ENCODE data around the gene PXYLP1. TPM values are rescaled to one million over a fixed set of nuclear protein-coding genes. Genes with fewer than 3 reads are reported as not detected.
"Not testable (repeated sequence)": the region's sequence is repeated elsewhere in the genome, so short reads cannot be mapped to it uniquely, and the experiment has no call there.

Gene PXYLP1
- total RNA-seq, 1 experiment from 2014 or later: 3.0 TPM

GRCh38 chr3:141292356-141293058 lies 60.9 kb downstream of the PXYLP1 start:
- Histone ChIP-seq H3K4me3 (no peak overlapping the region), H3K9me3 (replicated peaks) (no peaks in the 10 kb centered on the region), H3K36me3 (no peaks in the 10 kb centered on the region), H3K27me3 (replicated peaks) (no peaks in the 10 kb centered on the region), H3K4me1 (replicated peaks) (peaks cover 13% of the 10 kb centered on the region), H3K27ac (no peak overlapping the region)
- no peak for DNase-seq (ENCODE audit: low read depth in 1 of 2, low spot score in 2 of 2)

- Histone ChIP-seq H3K27ac (peak overlapping the region; percentile 18), H3K4me1 (replicated peaks) (peaks cover 13% of the 10 kb centered on the region), H3K4me3 (peak overlapping the region; percentile 24), H3K36me3 (no peaks in the 10 kb centered on the region), H3K27me3 (replicated peaks) (no peaks in the 10 kb centered on the region), H3K9me3 (replicated peaks) (no peaks in the 10 kb centered on the region)
- DNase-seq (ENCODE audit: low read depth in 1 of 2, low spot score in 2 of 2): peak in 1 of 2 experiments; percentile 22
Measured at GRCh38 chr3:141294301-141294700, 62.7 kb downstream of the PXYLP1 start.

GRCh38 chr3:141294848-141295247 lies 63.2 kb downstream of the PXYLP1 start:
- H3K4me1 ChIP-seq (replicated peaks): peaks cover 13% of the 10 kb centered on the region
- peak overlapping the region; percentile 18 for H3K27ac ChIP-seq
- H3K9me3 ChIP-seq (replicated peaks): no peaks in the 10 kb centered on the region
- peak overlapping the region; percentile 24 for H3K4me3 ChIP-seq
- no peaks in the 10 kb centered on the region for H3K36me3 ChIP-seq
- no peaks in the 10 kb centered on the region for H3K27me3 ChIP-seq (replicated peaks)
- peak in 1 of 2 experiments; percentile 33 for DNase-seq (ENCODE audit: low read depth in 1 of 2, low spot score in 2 of 2)

GRCh38 chr3:141300426-141300825 lies 68.8 kb downstream of the PXYLP1 start:
- H3K27me3 ChIP-seq (replicated peaks); H3K4me3 ChIP-seq; DNase-seq (ENCODE audit: low read depth in 1 of 2, low spot score in 2 of 2); H3K4me1 ChIP-seq (replicated peaks); H3K27ac ChIP-seq; H3K9me3 ChIP-seq (replicated peaks); H3K36me3 ChIP-seq: not testable (repeated sequence)

- Histone ChIP-seq H3K27me3 (replicated peaks) (no peaks in the 10 kb centered on the region), H3K27ac (no peak overlapping the region), H3K4me1 (replicated peaks) (peaks cover 6% of the 10 kb centered on the region), H3K4me3 (no peak overlapping the region), H3K9me3 (replicated peaks) (no peaks in the 10 kb centered on the region), H3K36me3 (no peaks in the 10 kb centered on the region)
- peak; percentile 51 to 57 for DNase-seq (ENCODE audit: low read depth in 1 of 2, low spot score in 2 of 2)
Measured at GRCh38 chr3:141302364-141303141, 70.9 kb downstream of the PXYLP1 start.

- H3K4me1 ChIP-seq (replicated peaks): peaks cover 6% of the 10 kb centered on the region
- H3K36me3 ChIP-seq: no peaks in the 10 kb centered on the region
- no peaks in the 10 kb centered on the region for H3K9me3 ChIP-seq (replicated peaks)
- no peaks in the 10 kb centered on the region for H3K27me3 ChIP-seq (replicated peaks)
- peak; percentile 52 to 74 for DNase-seq (ENCODE audit: low read depth in 1 of 2, low spot score in 2 of 2)
- no peak overlapping the region for H3K4me3 ChIP-seq
- no peak overlapping the region for H3K27ac ChIP-seq
Measured at GRCh38 chr3:141303481-141304223, 72.0 kb downstream of the PXYLP1 start.

GRCh38 chr3:141305436-141305835 lies 73.8 kb downstream of the PXYLP1 start:
- peaks cover 6% of the 10 kb centered on the region for H3K4me1 ChIP-seq (replicated peaks)

GRCh38 chr3:141306276-141306675 lies 74.7 kb downstream of the PXYLP1 start:
- no peak for DNase-seq (ENCODE audit: low read depth in 1 of 2, low spot score in 2 of 2)
- Histone ChIP-seq H3K9me3 (replicated peaks) (no peaks in the 10 kb centered on the region), H3K4me3 (no peak overlapping the region), H3K4me1 (replicated peaks) (peaks cover 9% of the 10 kb centered on the region), H3K27ac (no peak overlapping the region), H3K27me3 (replicated peaks) (no peaks in the 10 kb centered on the region), H3K36me3 (no peaks in the 10 kb centered on the region)

More at GRCh38 chr3:141305436-141305835, 73.8 kb downstream of the PXYLP1 start:
- no peak overlapping the region for H3K4me3 ChIP-seq
- no peak overlapping the region for H3K27ac ChIP-seq
- no peaks in the 10 kb centered on the region for H3K36me3 ChIP-seq
- H3K27me3 ChIP-seq (replicated peaks): no peaks in the 10 kb centered on the region
- no peaks in the 10 kb centered on the region for H3K9me3 ChIP-seq (replicated peaks)
- no peak for DNase-seq (ENCODE audit: low read depth in 1 of 2, low spot score in 2 of 2)

GRCh38 chr3:141306922-141307321 lies 75.3 kb downstream of the PXYLP1 start:
- DNase-seq (ENCODE audit: low read depth in 1 of 2, low spot score in 2 of 2): no peak
- no peak overlapping the region for H3K27ac ChIP-seq
- H3K4me1 ChIP-seq (replicated peaks): peaks cover 12% of the 10 kb centered on the region
- H3K27me3 ChIP-seq (replicated peaks): no peaks in the 10 kb centered on the region
- H3K36me3 ChIP-seq: no peaks in the 10 kb centered on the region
- no peak overlapping the region for H3K4me3 ChIP-seq
- H3K9me3 ChIP-seq (replicated peaks): no peaks in the 10 kb centered on the region

GRCh38 chr3:141307351-141308059 lies 75.9 kb downstream of the PXYLP1 start:
- H3K27ac ChIP-seq: no peak overlapping the region
- no peak overlapping the region for H3K4me3 ChIP-seq
- no peaks in the 10 kb centered on the region for H3K36me3 ChIP-seq
- H3K27me3 ChIP-seq (replicated peaks): no peaks in the 10 kb centered on the region
- peaks cover 16% of the 10 kb centered on the region for H3K4me1 ChIP-seq (replicated peaks)
- H3K9me3 ChIP-seq (replicated peaks): no peaks in the 10 kb centered on the region
- DNase-seq (ENCODE audit: low read depth in 1 of 2, low spot score in 2 of 2): no peak

GRCh38 chr3:141308588-141309218 lies 77.1 kb downstream of the PXYLP1 start:
- no peak for DNase-seq (ENCODE audit: low read depth in 1 of 2, low spot score in 2 of 2)
- Histone ChIP-seq H3K9me3 (replicated peaks) (no peaks in the 10 kb centered on the region), H3K4me1 (replicated peaks) (peaks cover 12% of the 10 kb centered on the region), H3K27me3 (replicated peaks) (no peaks in the 10 kb centered on the region), H3K27ac (no peak overlapping the region), H3K4me3 (no peak overlapping the region), H3K36me3 (no peaks in the 10 kb centered on the region)

- no peak for DNase-seq (ENCODE audit: low read depth in 1 of 2, low spot score in 2 of 2)
- peaks cover 12% of the 10 kb centered on the region for H3K4me1 ChIP-seq (replicated peaks)
- H3K27ac ChIP-seq: peak overlapping the region; percentile 6; the same call in 1 of the 2 replicates
- H3K36me3 ChIP-seq: no peaks in the 10 kb centered on the region
- H3K4me3 ChIP-seq: peak overlapping the region; percentile 41
- H3K27me3 ChIP-seq (replicated peaks): no peaks in the 10 kb centered on the region
- no peaks in the 10 kb centered on the region for H3K9me3 ChIP-seq (replicated peaks)
Measured at GRCh38 chr3:141311170-141311495, 79.5 kb downstream of the PXYLP1 start.
